GM18868 (cell line): ENCODE measurements around the gene MIEF2.

Experiments
- ATAC-seq: cut with Tn5 transposase; IDR thresholded peaks from one replicate; pipeline ENCODE4 v1.9.1; 2021; ENCODE audit warnings: mild to moderate bottlenecking, moderate library complexity; ENCODE audit not compliant: unreplicated experiment

Gene MIEF2

DNA sequence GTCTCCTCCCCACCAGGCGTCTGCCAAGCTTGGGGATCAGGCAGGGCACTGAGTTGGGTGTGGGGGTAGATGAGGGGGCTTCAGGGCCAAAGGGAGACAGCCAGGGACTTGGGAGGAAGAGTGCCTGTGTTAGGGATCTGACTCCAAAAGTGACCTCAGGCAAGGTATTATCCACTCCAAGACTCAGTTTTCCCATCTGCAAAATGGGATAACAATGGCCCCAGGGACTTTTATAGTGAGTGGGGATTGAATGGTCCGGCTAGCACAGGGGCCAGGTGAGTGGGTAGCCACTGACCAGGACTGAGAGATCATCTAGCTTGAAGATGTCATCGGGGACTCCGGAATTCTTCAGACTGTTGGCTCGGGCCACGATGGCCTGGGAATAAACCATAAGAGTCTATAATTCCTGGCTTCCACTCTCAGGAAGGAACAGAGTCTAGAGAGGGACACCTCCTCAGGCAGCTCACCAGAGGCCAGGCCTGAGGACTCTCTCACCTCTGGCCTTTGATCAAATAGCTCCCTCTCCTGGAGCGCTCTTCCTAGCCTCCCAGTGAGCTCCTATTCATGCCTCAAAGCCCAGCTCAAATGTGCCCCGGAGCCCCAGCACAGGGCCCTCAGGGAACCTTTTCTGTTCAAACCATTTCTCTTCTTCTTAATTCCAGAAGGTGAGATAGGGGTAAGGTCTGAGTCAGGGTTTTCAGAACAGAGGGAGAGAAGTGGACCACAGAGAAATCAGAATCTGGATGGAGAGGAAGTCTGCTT is 5.4 kb upstream of the MIEF2 start:
- ATAC-seq = no peak

DNA sequence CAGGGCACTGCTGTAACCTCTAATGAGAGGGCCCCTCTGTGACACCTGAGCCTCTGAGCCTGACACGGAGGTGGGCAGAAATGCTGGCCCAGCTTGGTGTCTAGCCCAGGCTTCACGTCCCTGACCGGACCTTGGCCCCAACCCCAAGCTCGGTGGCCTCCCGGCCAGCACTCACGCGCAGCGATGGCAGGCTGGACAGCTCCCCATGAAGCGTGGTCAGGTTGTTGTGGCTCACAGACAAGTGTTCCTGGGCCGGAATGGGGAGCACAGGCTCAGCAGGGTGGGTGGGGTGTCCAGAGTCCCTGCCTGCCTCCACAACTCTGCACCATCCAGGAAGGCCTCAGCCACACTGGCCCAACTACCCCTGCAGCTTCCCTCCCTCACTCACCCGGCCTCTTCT is 4.1 kb upstream of the MIEF2 start:
- no peak for ATAC-seq

DNA sequence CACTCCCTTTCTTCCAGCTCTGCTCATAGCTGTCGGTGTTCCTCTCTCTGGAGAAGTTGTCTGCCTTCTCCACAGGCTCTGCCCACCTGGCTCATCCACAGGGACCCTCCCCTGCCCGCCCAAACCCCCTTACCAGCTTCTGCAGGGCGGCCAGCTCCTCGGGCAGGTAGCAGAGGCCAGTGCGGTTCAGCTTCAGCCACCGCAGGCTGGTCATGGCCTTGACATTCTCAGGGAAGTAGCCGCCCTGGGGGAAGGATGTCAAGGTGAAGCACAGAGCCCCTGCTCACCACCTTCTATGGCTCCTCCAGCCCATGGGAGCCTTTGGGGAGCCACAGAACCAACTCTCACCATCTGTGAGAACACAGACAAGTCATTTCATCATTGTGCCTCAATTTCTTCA is 3.7 kb upstream of the MIEF2 start:
- no peak for ATAC-seq

DNA sequence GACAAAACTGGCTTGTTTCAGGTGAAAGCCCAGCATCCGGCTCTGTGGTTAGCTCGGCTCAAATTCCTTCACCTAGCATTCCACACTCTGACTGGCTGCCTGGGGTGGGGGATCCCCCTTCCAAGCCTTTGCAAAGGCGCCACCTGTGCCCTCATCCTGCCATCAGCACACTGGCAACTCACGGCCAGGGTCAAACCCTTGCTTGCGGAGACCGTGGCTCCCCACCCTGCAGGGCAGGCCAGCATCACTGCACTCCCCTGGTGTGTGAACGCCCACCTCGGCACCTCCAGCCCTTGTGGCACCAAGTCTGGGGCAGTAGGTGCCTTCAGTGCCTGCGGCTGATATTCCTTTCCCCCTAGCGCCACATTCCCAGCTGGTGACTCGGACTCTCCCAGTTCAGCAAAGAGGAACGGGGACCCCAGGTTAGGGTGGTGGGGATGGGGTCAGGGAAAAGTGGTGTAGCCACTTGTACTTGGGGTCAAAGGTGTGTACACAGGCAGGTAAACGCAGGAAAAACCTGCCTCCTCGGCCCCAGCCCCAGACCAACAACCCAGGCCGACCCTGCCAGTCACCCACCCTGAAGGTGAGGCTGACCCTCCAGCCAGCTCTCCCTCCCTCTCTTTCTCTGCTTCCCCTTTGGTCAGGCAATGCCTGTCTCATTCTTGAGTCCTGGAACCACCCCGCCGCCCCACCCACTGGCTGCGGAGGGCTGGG is 3.0 kb upstream of the MIEF2 start:
- no peak for ATAC-seq

DNA sequence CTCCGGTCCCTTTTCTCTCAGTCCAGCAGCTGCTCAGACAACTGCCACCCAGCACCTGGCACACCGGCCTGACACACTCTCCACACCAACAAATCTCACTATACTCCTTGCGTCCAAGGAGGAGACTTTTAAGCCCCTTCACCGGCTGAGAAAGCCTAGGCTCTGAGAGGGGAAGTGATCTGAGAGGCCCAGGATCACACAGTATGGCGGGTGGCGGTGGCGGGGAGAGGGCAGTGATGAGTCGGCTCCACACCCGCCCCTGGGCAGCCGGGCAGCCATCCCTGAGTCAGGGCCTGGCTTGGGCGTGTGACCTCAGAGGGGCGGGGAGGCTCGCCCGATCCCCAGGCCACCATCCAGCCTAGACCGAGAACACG is 2.5 kb upstream of the MIEF2 start:
- ATAC-seq = no peak

- no peak for ATAC-seq
Measured at GRCh38 chr17:18258356-18259038, 2.0 kb upstream of the MIEF2 start, which contains the start of gene FLII. Gene FLII, minus strand, starts transcription at chr17:18258738. Its CDS starts 48 bp downstream, at chr17:18258690.

DNA sequence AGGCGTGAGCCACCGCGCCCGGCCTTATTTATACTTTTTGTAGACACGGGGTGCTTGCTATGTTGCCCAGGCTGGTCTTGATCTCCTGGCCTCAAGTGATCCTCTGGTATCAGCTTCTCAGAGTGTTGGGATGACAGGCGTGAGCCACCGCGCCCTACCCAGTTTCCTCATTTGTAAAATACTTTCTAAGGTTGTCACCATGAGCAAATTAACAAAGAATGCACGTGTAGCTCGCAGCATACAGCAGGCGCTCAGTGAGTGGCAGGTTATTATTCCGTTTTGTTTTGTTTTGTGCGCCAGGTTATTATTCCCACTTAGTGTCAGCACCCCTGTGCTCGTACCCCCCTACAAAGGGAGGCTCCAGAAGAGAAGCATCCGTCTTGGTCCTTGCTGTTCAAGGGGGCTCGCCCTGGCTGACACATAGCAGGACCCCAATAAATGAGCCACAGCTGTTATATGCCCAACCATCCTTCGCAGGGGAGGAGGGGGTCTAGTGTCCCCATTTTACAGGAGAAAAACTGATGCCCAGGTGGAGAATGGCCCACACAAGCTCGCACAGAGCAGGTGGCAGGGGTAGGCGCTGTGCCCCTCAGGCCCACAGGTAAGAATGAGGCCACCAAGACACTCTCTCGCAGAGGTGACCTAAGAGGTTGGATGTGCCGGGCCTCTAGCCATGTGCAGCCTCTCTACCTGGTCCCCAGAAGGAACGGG is 686 bp upstream of the MIEF2 start:
- no peak for ATAC-seq

- ATAC-seq = no peak
Measured at GRCh38 chr17:18261146-18261515, 669 bp downstream of the MIEF2 start.

GRCh38 chr17:18261659-18262058 is 1.2 kb downstream of the MIEF2 start:
- no peak for ATAC-seq

DNA sequence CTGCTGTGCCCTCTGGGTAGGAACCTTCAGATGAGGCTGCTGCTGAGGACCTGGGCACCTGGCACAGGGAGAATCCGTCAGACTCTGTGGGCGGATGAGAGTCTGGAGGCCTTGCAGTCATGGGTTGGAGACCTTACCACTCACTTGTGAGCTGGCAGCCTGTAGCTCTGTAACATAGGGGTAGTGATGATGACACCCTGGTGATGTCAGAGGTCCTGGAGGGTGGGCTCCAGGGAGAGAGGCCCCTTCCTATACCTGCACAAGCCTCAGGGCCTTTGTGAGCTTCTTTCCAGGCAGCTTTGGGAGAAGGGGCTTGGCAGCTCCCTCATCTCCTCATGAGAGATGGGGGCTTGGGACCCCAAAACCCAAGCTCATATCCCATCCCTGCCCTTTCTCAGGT is 1.6 kb downstream of the MIEF2 start:
- no peak for ATAC-seq

- no peak for ATAC-seq
Measured at GRCh38 chr17:18262641-18263040, 2.2 kb downstream of the MIEF2 start.

DNA sequence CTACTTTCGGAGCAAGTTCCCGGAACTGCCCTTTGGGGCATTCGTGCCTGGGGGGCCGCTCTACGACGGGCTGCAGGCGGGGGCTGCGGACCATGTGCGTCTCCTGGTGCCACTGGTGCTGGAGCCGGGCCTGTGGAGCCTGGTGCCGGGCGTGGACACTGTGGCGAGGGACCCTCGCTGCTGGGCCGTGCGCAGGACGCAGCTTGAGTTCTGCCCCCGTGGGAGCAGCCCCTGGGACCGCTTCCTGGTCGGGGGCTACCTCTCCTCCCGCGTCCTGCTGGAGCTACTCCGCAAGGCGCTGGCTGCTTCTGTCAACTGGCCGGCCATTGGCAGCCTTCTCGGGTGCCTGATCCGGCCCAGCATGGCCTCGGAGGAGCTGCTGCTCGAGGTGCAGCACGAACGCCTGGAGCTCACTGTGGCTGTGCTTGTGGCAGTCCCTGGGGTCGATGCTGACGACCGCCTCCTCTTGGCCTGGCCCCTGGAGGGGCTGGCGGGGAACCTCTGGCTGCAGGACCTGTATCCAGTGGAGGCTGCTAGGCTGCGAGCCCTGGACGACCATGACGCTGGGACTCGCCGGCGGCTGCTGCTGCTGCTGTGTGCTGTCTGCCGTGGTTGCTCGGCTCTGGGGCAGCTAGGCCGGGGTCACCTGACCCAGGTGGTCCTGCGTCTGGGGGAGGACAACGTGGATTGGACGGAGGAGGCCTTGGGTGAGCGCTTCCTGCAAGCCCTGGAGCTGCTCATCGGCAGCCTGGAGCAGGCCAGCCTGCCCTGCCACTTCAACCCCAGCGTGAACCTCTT is 3.6 kb downstream of the MIEF2 start:
- ATAC-seq = no peak

DNA sequence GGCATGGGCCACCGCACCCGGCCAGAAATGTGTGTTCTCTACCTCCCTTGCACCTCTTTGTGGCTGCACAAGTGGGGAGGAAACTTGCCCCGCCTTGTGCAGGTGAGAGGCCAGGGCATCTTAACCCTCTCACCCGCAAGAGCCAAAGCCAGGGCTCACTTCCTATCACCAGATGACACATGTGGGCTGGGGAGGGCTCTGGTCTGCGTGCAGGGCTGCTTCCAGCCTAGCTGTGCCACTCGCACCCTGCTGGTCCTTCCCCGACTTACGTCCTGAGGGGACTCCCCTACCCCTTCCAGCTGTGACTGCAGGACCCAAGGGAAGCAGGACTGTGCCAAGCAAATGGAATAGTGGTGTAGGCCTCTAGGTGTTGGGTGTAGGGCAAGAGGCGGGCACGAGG is 6.9 kb downstream of the MIEF2 start:
- ATAC-seq = no peak

DNA sequence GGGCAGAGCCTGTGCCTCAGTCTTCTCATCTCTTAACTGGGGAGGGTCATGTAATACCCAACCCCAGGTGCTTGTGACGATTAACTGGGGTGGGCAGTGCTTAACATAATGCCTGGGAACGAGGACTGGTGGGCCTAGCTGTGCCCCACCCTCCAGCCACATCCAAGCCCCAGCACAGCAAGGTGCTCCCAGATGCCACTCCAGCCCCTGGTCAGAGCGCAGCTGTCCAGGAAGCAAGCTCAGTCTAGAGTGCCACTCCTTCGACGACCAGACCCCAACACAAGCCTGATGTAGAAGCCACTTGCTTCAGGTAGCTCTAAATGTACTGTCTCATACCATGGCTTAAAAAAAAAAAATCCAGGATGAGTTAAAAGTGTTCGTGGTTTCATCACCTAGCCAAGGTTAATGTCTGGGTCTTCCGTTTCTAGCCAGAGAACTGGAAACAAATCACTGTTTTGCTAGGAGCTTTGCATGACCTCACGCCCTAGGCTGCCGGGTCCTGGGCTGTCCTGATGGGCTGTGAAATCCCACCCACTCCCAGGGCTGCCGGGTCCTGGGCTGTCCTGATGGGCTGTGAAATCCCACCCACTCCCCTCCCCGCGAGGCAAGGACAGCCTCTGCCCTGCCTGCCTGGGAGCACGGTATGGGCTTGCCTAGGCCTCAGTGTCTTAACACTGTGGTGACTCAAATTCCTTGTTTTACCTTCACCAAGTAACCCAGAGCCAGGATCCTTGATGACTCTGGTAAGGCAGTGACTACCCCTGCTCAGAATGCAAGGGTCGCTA is 7.7 kb downstream of the MIEF2 start:
- ATAC-seq = no peak

GRCh38 chr17:18270046-18270931 is 9.8 kb downstream of the MIEF2 start:
- ATAC-seq = no peak

DNA sequence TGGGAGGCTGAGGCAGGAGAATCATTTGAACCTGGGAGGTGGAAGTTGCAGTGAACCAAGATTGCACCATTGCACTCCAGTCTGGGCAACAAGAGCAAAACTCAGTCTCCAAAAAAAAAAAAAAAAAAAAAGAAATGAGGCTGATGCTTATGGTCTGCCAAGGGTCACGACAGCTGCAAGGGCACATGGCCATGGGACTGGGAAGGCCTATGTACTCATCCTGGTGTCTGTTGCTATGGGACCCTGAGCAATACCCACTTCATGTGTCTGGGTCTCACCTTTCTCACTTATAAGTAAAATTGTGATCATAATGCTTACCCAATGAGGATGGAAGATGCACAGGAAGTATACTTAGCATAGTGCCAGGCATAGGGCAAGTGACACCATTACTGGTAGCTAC is 16.6 kb downstream of the MIEF2 start:
- ATAC-seq = no peak

GRCh38 chr17:18278867-18279266 is 18.4 kb downstream of the MIEF2 start:
- ATAC-seq = no peak

DNA sequence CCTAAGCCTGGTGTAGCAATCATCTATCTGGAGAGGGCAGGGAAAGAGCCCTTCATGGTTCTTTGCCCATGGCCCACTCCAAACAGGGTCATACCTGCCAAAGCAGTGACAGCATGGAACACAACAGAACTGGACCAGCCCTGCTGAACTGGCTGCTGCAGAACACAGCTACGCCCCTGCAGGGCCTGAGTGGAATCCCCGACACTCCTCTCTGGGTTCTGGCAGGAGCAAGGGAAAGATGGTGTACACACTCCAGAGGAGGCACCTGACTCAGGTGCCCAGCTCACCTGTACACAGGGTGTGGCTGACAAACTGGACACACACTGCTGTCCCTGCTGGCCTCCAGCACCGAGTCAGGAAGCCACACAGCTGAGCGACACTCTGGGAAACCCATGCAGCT is 19.8 kb downstream of the MIEF2 start:
- no peak for ATAC-seq
